ENCODE measurements around the gene FOXL2.

DNA sequence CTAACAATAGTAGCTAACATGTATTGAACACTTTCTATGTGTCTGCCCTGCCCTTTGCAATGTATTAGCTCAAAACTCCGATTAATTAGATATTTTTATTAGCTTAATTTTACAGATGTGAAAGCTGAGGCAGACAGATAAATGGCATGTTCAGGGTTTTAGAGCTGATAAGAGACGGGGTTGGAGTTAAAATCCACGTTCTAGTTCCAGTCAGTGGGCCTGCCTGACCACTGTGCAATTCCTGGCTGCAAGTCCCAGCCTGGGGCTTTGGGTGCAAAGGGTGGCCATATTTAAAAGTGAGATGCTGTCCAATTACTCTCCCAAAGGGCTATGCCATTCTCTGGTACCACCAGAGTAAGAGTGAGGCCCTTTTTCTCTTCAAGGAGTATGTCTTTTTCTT is 33.2 kb downstream of the FOXL2 start:
- TF ChIP-seq, protein P1, sequence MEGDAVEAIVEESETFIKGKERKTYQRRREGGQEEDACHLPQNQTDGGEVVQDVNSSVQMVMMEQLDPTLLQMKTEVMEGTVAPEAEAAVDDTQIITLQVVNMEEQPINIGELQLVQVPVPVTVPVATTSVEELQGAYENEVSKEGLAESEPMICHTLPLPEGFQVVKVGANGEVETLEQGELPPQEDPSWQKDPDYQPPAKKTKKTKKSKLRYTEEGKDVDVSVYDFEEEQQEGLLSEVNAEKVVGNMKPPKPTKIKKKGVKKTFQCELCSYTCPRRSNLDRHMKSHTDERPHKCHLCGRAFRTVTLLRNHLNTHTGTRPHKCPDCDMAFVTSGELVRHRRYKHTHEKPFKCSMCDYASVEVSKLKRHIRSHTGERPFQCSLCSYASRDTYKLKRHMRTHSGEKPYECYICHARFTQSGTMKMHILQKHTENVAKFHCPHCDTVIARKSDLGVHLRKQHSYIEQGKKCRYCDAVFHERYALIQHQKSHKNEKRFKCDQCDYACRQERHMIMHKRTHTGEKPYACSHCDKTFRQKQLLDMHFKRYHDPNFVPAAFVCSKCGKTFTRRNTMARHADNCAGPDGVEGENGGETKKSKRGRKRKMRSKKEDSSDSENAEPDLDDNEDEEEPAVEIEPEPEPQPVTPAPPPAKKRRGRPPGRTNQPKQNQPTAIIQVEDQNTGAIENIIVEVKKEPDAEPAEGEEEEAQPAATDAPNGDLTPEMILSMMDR (IDR thresholded peaks at IDR 0.05), result no peak
- TF ChIP-seq POLR2A (IDR thresholded peaks at IDR 0.05), result no peak
